Gastroesophageal sphincter (tissue), 3 donors: Measurements from ENCODE around the gene SLC22A7.

Experiments
- EP300 ChIP-seq: sonication (generic); formaldehyde crosslinking; IDR thresholded peaks from one replicate; pipeline ENCODE4 v1.6.1; 2017; ENCODE audit warnings: antibody characterized with exemption, mild to moderate bottlenecking
- POLR2A ChIP-seq, 2 donors: fragments of 450-650 bp; IDR thresholded peaks; one replicate each; pipeline ENCODE4 v1.6.1; 2017; ENCODE audit warnings: antibody characterized with exemption in 2 of 2, mild to moderate bottlenecking in 2 of 2, moderate library complexity in 1 of 2
- POLR2AphosphoS5 ChIP-seq: sonication (generic); formaldehyde crosslinking; IDR thresholded peaks from one replicate; pipeline ENCODE4 v1.6.1; 2017; ENCODE audit warnings: antibody characterized with exemption
- TF ChIP-seq, protein P1 (sequence below), 4 experiments: fragments of 200-600 bp in 2 of 4; fragments of 450-650 bp in 2 of 4; sonication (generic) in 1 of 4; IDR thresholded peaks; one replicate each; pipeline ENCODE4 v1.5.1; 2017 to 2019; ENCODE audit warnings: antibody characterized with exemption in 4 of 4, mild to moderate bottlenecking in 2 of 4, moderate library complexity in 2 of 4

DNA sequence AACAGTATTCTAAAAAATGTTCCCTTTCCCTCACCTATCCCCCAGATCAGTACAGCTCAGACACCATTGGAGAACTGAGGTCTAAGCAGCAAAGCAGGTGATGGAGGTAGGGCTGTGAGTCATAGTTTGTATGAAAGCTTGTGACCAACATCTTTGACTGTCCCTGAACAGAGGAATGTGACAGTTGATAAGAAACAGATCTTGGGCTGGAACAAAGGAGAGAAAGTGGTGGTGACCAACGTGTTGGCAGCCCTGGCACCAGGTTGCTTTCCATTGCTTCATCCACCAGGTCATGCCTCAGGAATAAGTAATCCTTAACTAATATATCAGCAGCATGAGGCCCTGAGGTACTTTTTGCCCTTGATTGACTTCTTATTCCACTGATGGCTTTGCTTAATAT is 30.5 kb downstream of the SLC22A7 start:
- TF ChIP-seq POLR2AphosphoS5 (no peak), POLR2A (IDR thresholded peaks at IDR 0.05) (no peak), EP300 (no peak)
- TF ChIP-seq, protein P1, sequence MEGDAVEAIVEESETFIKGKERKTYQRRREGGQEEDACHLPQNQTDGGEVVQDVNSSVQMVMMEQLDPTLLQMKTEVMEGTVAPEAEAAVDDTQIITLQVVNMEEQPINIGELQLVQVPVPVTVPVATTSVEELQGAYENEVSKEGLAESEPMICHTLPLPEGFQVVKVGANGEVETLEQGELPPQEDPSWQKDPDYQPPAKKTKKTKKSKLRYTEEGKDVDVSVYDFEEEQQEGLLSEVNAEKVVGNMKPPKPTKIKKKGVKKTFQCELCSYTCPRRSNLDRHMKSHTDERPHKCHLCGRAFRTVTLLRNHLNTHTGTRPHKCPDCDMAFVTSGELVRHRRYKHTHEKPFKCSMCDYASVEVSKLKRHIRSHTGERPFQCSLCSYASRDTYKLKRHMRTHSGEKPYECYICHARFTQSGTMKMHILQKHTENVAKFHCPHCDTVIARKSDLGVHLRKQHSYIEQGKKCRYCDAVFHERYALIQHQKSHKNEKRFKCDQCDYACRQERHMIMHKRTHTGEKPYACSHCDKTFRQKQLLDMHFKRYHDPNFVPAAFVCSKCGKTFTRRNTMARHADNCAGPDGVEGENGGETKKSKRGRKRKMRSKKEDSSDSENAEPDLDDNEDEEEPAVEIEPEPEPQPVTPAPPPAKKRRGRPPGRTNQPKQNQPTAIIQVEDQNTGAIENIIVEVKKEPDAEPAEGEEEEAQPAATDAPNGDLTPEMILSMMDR (IDR thresholded peaks at IDR 0.05), result no peak
